NOMO-1 treated with dmso at 0.1 percent for 144 hours (cell line): ENCODE measurements around the gene LCN15.
"Not testable (repeated sequence)": the region's sequence is repeated elsewhere in the genome, so short reads cannot be mapped to it uniquely, and the experiment has no call there.

ENCODE experiments used
- DNase-seq: peaks from one replicate; lab custom pipeline; 2025; ENCODE audit not compliant: unreplicated experiment; lab: John Stamatoyannopoulos, UW

LCN15 gene

GRCh38 chr9:136775191-136775590 lies 10.9 kb upstream of the LCN15 start:
- DNase-seq = no peak

DNA sequence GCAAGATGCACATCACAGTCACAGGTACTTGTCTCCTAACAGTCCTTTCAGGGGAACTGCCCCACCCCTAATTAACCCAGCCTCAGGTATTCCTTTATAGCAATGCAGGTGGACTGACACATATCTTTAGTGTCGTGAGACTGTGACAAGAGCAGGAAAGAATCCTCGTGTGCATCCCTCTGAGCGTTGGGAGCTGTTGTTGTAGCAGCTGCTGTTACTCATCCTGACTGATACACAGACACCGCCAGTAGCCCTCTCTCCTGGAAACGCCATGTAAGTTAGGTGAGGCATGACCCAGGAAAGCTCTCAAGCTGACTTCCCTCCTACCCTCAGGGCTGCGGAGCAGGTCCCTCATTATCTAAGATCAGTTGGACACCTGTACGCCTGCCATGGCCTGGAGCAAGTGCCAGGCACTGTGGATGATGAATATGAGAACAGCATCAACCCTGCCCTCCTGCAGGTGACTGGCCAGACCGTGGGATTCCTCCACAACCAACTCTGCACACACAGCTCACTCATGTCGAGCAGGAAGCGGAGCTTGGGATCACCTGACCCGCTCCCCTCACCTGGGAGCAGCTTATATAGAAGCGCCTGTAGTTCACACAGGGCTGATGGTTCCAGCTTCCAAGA lies 10.2 kb upstream of the LCN15 start:
- no peak for DNase-seq

GRCh38 chr9:136773386-136774044 lies 9.2 kb upstream of the LCN15 start:
- peak; percentile 29 for DNase-seq

DNA sequence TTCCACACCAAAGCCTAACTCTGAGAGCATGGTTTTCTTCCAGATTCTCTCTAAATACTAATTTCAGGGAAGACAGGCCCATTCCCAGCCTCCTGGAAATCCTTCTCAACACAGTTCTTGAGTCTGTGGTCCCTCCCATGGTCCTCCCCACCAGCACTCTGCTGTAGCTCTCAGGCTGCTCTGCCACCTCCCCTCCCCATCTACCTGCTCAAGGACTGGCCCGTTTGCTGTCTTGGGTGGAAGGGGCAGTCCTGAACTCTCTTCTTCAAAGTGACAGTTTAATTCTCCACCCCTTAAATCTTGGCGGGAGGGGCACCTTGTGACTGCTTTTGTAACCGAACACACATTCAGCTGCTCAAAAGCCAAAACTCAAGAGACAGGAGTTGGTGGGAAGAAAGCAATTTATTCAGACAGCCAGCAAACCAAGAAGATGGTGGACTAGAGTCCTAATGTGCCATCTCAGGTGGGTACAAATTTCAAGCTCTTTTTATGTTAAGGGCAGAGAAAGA lies 7.6 kb upstream of the LCN15 start:
- DNase-seq = no peak

DNA sequence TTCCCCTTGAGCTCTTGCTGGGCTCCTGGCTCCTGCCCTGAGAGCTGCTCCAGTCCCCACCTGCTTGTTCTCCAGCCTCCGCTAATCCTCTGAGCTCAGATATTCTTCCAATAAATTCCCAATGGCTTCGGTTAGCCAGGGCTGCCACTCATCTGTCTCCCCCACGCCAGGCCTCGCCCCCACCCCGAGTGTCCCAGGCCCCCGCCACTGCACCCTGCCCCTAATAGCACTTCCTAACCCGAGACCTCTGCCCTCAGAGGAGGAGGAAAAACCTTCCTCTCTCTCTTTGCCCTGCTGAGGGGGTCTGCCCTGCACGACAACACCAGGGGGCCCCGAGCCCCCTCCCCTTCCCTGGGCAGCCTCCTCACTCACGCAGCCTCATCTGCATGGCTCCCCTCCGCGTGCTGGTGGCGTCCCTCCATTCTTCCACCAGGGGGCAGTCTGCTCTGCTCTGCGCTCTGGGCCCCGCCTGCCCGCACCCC lies 5.4 kb upstream of the LCN15 start:
- DNase-seq = no peak

DNA sequence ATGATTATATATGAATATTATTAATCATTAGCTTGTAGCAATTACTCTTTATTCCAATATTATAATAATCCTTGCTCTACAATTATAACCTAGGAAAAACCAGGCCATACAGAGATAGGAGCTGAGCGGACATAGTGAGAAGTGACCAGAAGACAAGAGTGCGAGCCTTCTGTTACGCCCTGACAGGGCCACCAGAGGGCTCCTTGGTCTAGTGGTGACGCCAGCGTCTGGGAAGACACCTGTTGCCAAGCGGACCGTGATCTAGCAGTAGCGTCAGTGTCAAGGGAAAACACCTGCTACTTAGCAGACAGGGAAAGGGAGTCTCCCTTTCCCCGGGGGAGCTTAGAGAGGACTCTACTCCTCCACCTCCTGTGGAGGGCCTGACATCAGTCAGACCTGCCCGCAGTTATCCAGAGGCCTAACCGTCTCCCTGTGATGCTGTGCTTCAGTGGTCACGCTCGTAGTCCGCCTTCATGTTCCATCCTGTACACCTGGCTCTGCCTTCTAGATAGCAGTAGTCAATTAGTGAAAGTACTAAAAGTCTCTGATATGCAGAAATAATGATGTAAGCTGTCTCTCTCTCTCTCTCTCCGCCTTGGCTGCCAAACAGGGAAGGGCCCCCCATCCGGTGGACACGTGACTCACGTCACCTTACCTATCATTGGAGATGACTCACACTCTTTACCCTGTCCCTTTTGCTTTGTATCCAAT lies 2.2 kb upstream of the LCN15 start:
- DNase-seq = not testable (repeated sequence)

DNA sequence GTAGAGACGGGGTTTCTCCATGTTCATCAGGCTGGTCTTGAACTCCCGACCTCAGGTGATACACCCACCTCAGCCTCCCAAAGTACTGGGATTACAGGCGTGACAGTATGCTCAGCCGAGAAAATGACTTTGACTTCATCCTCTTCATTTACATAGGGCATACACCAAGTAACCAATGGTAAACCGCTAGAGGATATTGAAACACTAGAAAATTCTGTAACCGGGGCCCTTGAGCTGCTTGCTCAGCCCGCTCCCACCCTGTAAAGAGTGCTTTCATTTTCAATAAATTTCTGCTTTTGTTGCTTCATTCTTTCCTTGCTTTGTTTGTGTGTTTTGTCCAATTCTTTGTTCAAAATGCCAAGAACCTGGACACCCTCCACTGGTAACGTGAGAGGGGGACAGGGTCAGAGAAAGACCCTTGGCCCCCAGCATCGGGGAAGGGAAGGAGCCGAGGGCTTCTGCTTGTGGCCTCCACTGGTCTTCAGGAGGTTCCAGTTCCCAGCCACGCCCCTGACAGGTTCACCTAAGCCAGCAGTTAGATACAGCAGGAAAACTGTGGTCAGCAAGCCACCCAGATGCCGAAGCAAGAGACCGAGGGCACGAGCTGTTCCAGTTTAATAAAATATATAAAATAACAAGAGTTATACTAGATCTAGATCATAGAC lies 1.6 kb upstream of the LCN15 start:
- DNase-seq = not testable (repeated sequence)

GRCh38 chr9:136765041-136765440 lies 723 bp upstream of the LCN15 start:
- no peak for DNase-seq

GRCh38 chr9:136763649-136764035 lies 676 bp downstream of the LCN15 start:
- DNase-seq = no peak

DNA sequence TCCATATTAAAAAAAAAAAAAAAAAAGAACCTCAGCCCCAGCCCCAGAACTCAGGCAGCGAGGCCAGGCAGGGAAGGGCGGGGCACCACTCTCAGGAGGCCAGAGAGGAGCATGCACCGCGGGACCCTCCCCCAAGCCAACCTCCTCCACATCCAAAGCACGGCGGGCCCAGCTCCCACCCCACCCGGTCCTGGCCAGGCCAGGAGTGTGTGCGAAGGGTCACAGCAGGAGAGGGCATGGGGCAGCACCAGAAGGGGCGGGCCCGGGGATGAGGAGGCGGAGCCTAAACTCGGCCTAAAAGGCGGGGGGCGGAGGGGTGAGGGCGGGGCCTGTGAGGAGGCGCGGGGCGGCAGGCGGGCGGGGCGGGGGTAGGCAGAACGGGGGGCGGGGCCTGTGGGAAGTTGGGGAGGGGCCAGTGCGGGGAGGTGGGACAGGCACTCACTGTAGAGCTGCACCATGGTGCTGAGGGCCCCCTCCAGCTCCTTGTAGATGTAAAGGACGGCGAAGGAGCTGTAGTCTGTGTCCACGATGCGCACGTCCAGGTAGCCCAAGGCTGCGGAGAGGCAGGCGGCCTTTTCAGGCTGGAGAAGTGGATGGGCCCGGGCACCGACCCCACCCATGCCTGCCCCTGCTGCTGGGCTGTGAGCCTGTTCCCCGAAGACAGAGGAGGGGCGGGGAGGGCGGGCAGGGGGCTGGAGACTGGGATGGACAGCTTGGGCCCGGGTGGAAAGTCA lies 1.2 kb downstream of the LCN15 start:
- no peak for DNase-seq

DNA sequence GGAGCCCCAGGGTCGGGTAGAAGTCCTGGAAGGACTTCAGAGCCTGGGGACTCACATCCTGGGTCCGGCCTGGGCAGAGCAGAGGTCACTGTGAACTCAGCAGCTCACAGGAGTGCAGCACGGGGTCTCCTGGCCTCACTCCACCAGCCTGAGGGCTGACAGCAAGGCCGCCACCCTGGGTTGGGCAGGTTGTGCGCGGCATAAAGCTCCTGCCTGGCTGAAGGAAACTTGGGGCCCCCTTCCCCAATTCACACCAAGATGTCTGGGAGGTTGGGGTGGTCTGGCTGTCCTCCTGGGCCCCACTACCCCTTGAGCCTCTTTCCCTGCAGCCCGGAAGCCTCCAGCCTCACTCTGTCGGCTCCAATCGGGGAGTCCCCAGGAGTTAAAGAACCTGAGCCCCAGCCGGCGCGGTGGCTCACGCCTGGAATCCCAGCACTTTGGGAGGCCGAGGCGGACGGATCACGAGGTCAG lies 2.1 kb downstream of the LCN15 start:
- DNase-seq = no peak

GRCh38 chr9:136761545-136761981 lies 2.8 kb downstream of the LCN15 start:
- no peak for DNase-seq

DNA sequence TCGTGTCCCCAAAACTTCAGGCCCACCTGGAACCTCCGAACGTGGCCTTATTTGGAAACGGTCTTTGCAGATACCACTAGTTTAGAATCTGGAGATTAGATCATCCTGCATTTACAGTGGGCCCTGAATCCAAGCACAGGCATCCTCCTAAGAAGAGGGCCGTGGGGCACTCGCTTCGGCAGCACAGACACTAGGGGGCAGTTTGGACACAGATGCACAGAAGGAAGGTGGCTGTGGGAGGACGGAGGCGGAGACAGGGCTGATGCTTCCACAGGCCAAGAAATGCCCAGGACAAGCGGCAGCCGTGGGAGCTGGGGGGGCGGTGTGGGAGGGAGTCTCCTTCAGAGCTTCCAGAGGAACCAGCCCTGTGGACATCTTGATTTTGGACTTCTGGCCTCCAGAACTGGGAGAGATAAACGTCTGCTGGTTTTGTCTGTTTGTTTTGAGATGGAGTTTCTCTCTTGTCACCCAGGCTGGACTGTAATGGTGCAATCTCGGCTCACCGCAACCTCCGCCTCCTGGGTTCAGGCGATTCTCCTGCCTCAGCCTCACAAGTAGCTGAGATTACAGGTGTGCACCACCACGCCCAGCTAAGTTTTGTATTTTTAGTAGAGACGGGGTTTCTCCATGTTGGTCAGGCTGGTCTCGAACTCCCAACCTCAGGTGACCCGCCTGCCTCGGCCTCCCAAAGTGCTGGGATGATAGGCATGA lies 3.3 kb downstream of the LCN15 start:
- peak; percentile 66 for DNase-seq

DNA sequence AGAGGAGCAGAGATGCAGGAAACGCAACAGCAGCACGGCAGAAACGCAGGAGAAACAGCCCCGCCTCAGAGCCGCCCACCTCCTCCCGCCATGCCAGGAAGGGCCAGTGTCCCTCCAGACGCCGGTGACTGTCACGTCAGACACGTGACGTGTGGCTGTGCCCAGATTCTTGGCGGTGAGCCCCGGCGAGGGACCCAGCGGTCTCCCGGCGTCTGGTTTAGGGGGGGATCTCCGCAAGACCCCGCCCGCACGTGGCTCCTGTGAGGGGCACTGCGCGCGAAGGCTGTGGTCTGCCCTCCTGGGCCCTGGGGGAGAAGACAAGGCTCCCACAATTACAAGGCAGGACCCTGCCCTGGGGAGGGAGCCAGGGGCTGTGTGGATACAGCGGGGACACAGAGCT lies 3.9 kb downstream of the LCN15 start:
- DNase-seq = no peak

- DNase-seq = no peak
These were observed 4.6 kb downstream of the LCN15 start for GRCh38 chr9:136759436-136760325.

GRCh38 chr9:136759001-136759400 lies 5.3 kb downstream of the LCN15 start:
- no peak for DNase-seq

DNA sequence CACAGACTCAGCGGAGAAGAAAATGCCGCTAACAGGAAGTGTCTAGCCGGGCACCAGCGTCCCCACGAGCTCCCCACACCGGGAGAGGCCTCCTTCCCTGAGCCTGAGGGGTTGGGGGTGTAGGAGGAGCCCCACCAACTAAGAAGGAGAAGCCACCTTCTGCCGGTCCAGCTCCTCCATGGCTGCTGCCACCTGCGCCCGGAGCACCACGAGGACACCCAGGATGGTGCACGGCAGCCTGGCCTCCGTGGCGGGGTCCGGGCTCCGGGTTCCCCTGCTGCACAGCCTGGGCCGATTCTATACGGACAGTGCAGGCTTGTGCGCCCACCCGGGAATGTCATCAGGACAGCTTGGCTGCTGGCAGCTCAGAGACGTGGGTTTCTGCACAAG lies 6.6 kb downstream of the LCN15 start:
- DNase-seq = no peak

GRCh38 chr9:136757328-136757727 lies 7.0 kb downstream of the LCN15 start:
- no peak for DNase-seq

DNA sequence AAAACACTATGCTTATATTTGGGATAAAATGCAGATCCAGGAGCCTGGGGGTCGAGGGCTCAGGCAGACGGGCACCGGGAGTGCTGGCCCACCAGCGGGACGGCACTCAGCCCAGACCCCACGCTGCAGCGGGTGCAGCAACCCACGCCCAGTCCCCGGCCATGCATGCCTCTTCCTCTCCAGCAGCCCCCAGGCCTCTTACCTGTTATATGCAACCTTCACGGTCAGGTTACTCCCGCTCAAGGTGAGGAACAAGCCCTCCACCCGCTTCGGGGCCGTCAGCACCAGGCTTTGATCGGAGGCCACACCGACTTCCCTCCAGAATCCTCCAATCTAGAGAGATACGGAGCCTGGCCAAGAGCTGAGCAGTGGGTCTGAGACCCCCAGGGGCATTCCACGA lies 7.5 kb downstream of the LCN15 start:
- DNase-seq = no peak
